ENCODE data around the gene TAF1.
"Not testable (repeated sequence)": the region's sequence is repeated elsewhere in the genome, so short reads cannot be mapped to it uniquely, and the experiment has no call there.

Gene TAF1

DNA sequence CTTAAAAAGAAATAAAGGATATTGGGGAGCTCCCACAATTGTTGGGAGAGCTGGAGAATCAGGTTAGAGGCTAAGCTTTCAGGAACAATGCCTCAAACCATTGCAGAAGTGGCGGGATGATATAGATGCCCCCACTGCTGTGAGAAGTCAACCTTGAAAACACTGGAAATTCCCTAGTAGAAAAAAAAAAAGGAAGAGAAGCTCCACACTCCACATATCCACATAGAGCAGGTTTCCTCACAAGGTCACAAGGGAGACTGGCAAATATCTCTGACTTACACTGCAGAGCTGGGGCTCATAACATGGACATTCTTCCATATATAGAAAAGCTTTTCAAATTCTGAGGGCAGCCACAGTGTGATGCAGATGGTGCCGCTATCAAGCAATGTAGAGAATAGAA is 144.0 kb downstream of the TAF1 start:
- DNase-seq (ENCODE audit: low spot score), result no peak

GRCh38 chrX:71513731-71514130 is 147.6 kb downstream of the TAF1 start:
- DNase-seq (ENCODE audit: low spot score), result not testable (repeated sequence)

GRCh38 chrX:71514367-71515037 is 148.3 kb downstream of the TAF1 start:
- peak; percentile 50 for DNase-seq (ENCODE audit: low spot score)

DNA sequence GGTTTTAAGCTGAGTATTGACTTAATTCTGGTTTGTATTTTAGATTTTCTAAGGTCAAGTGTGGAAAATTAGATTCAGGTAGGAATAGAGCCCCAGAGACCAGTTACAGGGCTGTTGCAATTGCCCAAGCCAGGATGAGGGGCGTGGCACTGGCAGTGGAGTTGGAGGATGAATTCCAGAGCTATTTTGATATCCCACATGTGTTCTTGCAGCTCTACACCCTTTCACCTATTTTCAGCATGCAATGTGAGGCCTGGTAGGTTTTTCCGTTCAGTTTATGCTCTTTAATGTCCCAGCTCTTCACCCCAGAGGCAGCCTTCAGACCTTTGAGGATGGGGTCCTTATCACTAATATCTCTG is 148.9 kb downstream of the TAF1 start:
- no peak for DNase-seq (ENCODE audit: low spot score)

All from CD4-positive, alpha-beta T cell treated with Interleukin-2 at 100 ng/mL for 4 hours (primary cell).